Cardiac fibroblast (primary cell): ENCODE results near the gene GSDMA.

Source experiments
- DNase-seq, 2 donors: peaks; one replicate each; pipeline versions ENCODE4 v3.0.0 to v3.0.0-alpha.2; 2010; ENCODE audit warnings: low read depth in 2 of 2
- H3K4me3 ChIP-seq, 2 donors: replicated peaks in 1 of 2; 1 replicate in 1 of 2; 2 replicates in 1 of 2; pipeline ENCODE4 v1.5.1; 2011; ENCODE audit warnings: low read depth in 2 of 2, low read length in 2 of 2, mild to moderate bottlenecking in 2 of 2, moderate library complexity in 1 of 2
- CTCF ChIP-seq: IDR thresholded peaks from one replicate; pipeline ENCODE4 v1.5.1; 2011; ENCODE audit warnings: low read depth, mild to moderate bottlenecking, low read length, inconsistent platforms

Gene GSDMA

GRCh38 chr17:39921323-39921722, 41.5 kb upstream of the GSDMA start:
- DNase-seq = no peak
- no peak overlapping the region for H3K4me3 ChIP-seq
- no peak for TF ChIP-seq CTCF

- TF ChIP-seq CTCF = no peak
- H3K4me3 ChIP-seq = no peak overlapping the region
- DNase-seq = no peak
These were observed 40.8 kb upstream of the GSDMA start for GRCh38 chr17:39922006-39922405.

GRCh38 chr17:39923230-39923629, 39.6 kb upstream of the GSDMA start:
- TF ChIP-seq CTCF = no peak
- DNase-seq = no peak
- no peak overlapping the region for H3K4me3 ChIP-seq

DNA sequence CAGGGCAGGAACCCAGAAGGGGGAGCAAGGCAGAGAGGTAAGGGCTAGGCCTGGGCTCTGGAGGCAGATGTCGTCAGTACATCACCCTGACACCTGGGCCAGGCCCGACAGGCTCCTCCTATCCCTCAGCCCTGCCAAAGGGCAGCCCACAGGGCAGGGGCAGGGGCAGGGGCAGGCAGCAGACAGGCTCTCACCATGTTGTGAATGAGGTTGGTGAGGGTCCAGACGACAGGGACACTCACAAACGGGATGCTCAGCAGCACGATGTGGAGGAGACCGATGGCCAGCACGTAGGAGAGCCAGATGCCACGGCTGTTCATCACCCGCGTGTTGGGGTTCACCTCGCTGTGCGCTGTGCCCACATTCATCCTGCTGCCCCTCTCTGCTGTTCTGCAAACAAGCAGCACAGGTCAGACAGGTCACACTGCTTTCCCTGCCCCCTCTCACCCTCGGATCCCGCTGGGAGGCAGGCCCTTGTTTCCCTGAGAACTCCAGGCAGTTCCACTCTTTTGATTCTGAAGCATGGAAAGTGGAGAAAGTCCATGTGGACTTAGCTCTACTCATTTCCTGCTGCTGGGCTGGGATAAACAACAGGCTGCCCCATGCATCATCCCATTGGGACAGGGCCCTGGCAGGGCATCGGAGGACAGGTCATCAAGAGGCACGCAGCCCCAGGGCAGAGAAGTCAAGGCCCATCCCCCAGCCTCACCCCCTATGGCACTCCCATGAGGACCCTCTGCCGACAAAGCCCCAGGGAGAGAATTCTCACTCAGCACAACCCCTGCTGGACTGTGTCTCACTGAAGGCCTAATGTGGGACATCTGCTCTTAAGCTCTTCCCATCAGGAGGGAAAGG, 38.7 kb upstream of the GSDMA start:
- peak; percentile 43 for TF ChIP-seq CTCF
- H3K4me3 ChIP-seq = no peak overlapping the region
- DNase-seq = peak; percentile 33 to 53

DNA sequence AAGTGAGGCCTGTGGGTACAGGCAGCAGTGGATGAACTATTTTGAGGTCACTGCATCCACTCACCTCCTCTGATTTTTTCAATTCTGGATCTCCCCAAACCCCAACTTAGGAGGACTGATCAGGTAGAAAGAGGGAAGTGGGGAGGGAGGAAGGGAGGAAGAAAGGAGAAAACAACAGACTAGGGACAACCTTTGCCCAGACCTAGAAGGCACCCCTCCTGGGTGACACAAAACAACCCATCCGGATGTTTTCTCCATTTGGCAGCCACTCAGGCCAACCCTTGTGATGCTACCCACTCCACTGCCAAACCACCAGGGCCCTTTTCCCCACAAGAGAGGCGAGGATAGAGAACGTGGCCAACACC, 38.1 kb upstream of the GSDMA start:
- H3K4me3 ChIP-seq = no peak overlapping the region
- TF ChIP-seq CTCF = no peak
- DNase-seq = no peak

GRCh38 chr17:39925282-39926134, 37.3 kb upstream of the GSDMA start:
- TF ChIP-seq CTCF = no peak

More at GRCh38 chr17:39925282-39926134, 37.3 kb upstream of the GSDMA start:
- peak in 1 of 2 donors; percentile 6 for DNase-seq
- peak overlapping the region in 1 of 2 donors; percentile 83 for H3K4me3 ChIP-seq
